ENCODE data around the gene MRPL10.

DNA sequence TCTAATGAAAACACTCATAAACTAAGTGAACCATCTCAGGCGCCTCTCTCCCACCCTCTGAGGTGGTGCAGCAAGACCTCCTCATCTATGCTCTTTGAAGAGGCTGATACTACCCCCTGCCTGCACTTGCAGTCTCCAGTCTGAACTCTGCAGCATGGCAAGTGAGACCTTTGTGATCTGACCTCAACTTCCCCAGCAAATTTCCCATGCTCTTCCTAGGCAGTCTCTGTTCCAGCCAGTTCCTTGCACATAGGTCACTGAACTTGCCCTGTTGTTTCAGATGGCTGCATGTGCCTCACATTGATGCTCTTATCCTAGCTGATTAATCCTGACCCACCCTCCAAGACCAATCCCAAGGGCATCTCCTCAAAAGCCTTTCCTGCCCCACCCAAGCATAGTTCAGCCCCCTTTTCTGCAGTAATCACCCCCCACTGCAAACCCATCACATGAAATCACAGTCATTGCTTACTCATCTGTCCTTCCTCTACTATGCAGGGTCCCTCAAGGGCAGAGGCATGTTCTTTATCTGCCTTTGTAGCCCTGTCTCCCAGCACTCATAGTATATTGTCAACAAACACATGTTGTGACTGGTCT lies 56.3 kb downstream of the MRPL10 start:
- no peak for TF ChIP-seq POLR2A (IDR thresholded peaks at IDR 0.05)
- no peak for TF ChIP-seq EP300 (IDR thresholded peaks at IDR 0.05)
